Vagina (tissue), 2 donors: Measurements from ENCODE around the gene SVBP.

ENCODE experiments used
- CTCF ChIP-seq, 3 experiments: fragments of 450-650 bp in 2 of 3; fragments of 200-600 bp in 1 of 3; sonication (generic) in 1 of 3; IDR thresholded peaks; one replicate each; pipeline ENCODE4 v1.5.1; 2017 to 2019; ENCODE audit warnings: antibody characterized with exemption in 3 of 3, mild to moderate bottlenecking in 2 of 3, moderate library complexity in 2 of 3
- POLR2A ChIP-seq, 2 donors: fragments of 450-650 bp; IDR thresholded peaks; one replicate each; pipeline ENCODE4 v1.6.1; 2017; ENCODE audit warnings: antibody characterized with exemption in 2 of 2, mild to moderate bottlenecking in 2 of 2, moderate library complexity in 2 of 2
- POLR2AphosphoS5 ChIP-seq, 2 donors: sonication (generic); formaldehyde crosslinking; IDR thresholded peaks; one replicate each; pipeline ENCODE4 v1.9.0; 2017; ENCODE audit warnings: antibody characterized with exemption in 2 of 2, mild to moderate bottlenecking in 2 of 2, low read depth in 1 of 2; ENCODE audit not compliant: insufficient read depth in 1 of 2

GRCh38 chr1:42832641-42833240 is 15.5 kb upstream of the SVBP start:
- TF ChIP-seq POLR2A (IDR thresholded peaks at IDR 0.05) (no peak), CTCF (IDR thresholded peaks at IDR 0.05) (no peak), POLR2AphosphoS5 (IDR thresholded peaks at IDR 0.05; ENCODE audit: insufficient read depth in 1 of 2, low read depth in 1 of 2) (no peak)
